PC-9 (cell line): ENCODE results near the gene PHF11. TPM values are rescaled to one million over a fixed set of nuclear protein-coding genes. Genes with fewer than 3 reads are reported as not detected.

Experiments
- BruUV-seq: library from RNA; stranded (reverse); fragments of 400-500 nt; replicated peaks from 2 replicates; lab custom pipeline; 2021; lab: Mats Ljungman, UMichigan
- CTCF ChIA-PET: fragments of 300-600 bp; sonication (Branson Sonifier 250); formaldehyde crosslinking; loops from one replicate; lab custom pipeline; 2022; ENCODE audit warnings: antibody characterized with exemption; lab: Charles Lee
- POLR2A ChIA-PET: fragments of 300-600 bp; sonication (Branson Sonifier 250); formaldehyde crosslinking; loops from one replicate; lab custom pipeline; 2022; ENCODE audit warnings: antibody characterized with exemption; ENCODE audit not compliant: unreplicated experiment; lab: Charles Lee
- DNase-seq, 2 experiments: peaks; one replicate each; pipeline versions ENCODE4 v3.0.0 to v3.0.0-alpha.2; 2015 to 2022; ENCODE audit warnings: mixed read lengths in 1 of 2
- H2AFZ ChIP-seq: fragments of 200-600 bp; sonication (generic); 2 replicates; pipeline ENCODE4 v1.8.1; 2017; ENCODE audit warnings: antibody characterized with exemption
- H3F3A ChIP-seq: fragments of 200-600 bp; sonication (generic); 2 replicates; pipeline ENCODE4 v1.8.1; 2017; ENCODE audit warnings: antibody characterized with exemption, mild to moderate bottlenecking, low read depth; ENCODE audit not compliant: insufficient read depth
- H3K27ac ChIP-seq: fragments of 200-600 bp; sonication (generic); 2 replicates; pipeline ENCODE4 v1.6.1; 2016; ENCODE audit warnings: mixed run types
- H3K27me3 ChIP-seq: fragments of 200-600 bp; sonication (generic); 2 replicates; pipeline ENCODE4 v1.6.1; 2016; ENCODE audit warnings: low read depth, mixed run types; ENCODE audit not compliant: insufficient read depth
- H3K36me3 ChIP-seq: fragments of 200-600 bp; sonication (generic); 2 replicates; pipeline ENCODE4 v1.6.1; 2016; ENCODE audit warnings: low read depth, mixed run types
- H3K4me1 ChIP-seq: fragments of 200-600 bp; sonication (generic); replicated peaks from 2 replicates; pipeline ENCODE4 v1.6.1; 2016; ENCODE audit warnings: mixed run types; ENCODE audit not compliant: insufficient read depth
- H3K4me2 ChIP-seq: fragments of 200-600 bp; sonication (generic); 2 replicates; pipeline ENCODE4 v1.6.1; 2017; ENCODE audit warnings: mixed run types
- H3K4me3 ChIP-seq: fragments of 200-600 bp; sonication (generic); 2 replicates; pipeline ENCODE4 v1.6.1; 2016; ENCODE audit warnings: mixed run types
- H3K79me2 ChIP-seq: fragments of 200-600 bp; sonication (generic); 2 replicates; pipeline ENCODE4 v1.6.1; 2017; ENCODE audit warnings: low read depth, mixed run types
- H3K9me2 ChIP-seq: fragments of 200-600 bp; sonication (generic); 2 replicates; pipeline ENCODE4 v1.8.1; 2017; ENCODE audit warnings: mild to moderate bottlenecking; ENCODE audit not compliant: insufficient read depth
- H3K9me3 ChIP-seq: fragments of 200-600 bp; sonication (generic); 2 replicates; pipeline ENCODE4 v1.8.1; 2016; ENCODE audit warnings: low read depth; ENCODE audit not compliant: insufficient read depth
- H4K20me1 ChIP-seq: fragments of 200-600 bp; sonication (generic); 2 replicates; pipeline ENCODE4 v1.8.1; 2017; ENCODE audit not compliant: insufficient read depth
- EZH2 ChIP-seq: fragments of 200-600 bp; sonication (generic); IDR thresholded peaks from 2 replicates; pipeline ENCODE4 v1.8.0; 2017; ENCODE audit warnings: antibody characterized with exemption, low read depth
- intact Hi-C: fragments of 100-400 bp; cut with micrococcal nuclease; formaldehyde crosslinking; loops from one replicate; pipeline ENCODE4 v1.10.0; 2022; ENCODE audit not compliant: unreplicated experiment
- total RNA-seq: library from RNA; stranded (reverse); gene quantifications from 2 replicates; pipeline ENCODE4 v1.2.3, GENCODE V29; 2021
- TF ChIP-seq, protein P1 (sequence below): fragments of 200-600 bp; sonication (generic); conservative IDR thresholded peaks from 2 replicates; pipeline ENCODE4 v1.6.1; 2017; ENCODE audit warnings: mixed run types, antibody characterized with exemption, mild to moderate bottlenecking, moderate library complexity

Gene PHF11
- total RNA-seq, 1 experiment from 2014 or later, result 25.2 TPM

DNA sequence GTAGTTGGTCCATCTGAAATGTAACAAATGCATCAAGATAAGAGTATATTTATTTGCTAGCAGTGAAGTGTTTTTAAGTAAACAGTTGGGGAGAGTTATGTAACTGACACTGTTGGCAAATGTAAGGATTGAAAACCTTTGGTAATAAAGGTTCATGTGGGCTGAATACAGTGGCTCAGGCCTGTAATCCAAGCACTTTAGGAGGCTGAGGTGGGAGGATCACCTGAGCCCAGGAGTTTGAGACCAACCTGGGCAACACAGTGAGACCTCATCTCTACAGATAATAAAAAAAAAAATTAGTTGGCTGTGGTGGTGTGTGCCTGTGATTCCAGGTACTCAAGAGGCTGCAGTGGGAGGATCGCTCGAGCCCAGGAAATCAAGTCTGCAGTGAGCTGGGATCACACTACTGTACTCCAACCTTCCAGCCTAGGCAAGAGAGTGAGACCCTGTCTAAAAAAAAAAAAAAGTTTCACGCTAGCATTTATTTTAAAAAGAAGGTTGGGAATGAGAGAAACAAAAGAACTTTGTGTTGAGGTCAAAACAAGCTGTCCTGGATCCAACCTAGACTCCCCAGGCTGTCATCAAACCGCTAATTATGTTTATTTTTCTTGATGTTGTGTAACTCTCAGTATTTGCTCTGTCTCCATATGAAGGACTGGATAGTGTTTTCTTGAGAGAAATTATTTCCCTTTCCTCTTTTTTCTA lies 31.0 kb upstream of the PHF11 start:
- no peak overlapping the region for H3K4me2 ChIP-seq
- ChIA-PET CTCF (no interaction called here), POLR2A (no interaction called here)
- no TSS peak for BruUV-seq
- H4K20me1 ChIP-seq, result peaks cover 2% of the 10 kb centered on the region; the same call in 1 of the 2 replicates
- no peaks in the 10 kb centered on the region for H3K9me2 ChIP-seq
- H3F3A ChIP-seq, result no peaks in the 10 kb centered on the region
- H3K4me3 ChIP-seq, result no peak overlapping the region
- TF ChIP-seq, protein P1, sequence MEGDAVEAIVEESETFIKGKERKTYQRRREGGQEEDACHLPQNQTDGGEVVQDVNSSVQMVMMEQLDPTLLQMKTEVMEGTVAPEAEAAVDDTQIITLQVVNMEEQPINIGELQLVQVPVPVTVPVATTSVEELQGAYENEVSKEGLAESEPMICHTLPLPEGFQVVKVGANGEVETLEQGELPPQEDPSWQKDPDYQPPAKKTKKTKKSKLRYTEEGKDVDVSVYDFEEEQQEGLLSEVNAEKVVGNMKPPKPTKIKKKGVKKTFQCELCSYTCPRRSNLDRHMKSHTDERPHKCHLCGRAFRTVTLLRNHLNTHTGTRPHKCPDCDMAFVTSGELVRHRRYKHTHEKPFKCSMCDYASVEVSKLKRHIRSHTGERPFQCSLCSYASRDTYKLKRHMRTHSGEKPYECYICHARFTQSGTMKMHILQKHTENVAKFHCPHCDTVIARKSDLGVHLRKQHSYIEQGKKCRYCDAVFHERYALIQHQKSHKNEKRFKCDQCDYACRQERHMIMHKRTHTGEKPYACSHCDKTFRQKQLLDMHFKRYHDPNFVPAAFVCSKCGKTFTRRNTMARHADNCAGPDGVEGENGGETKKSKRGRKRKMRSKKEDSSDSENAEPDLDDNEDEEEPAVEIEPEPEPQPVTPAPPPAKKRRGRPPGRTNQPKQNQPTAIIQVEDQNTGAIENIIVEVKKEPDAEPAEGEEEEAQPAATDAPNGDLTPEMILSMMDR, result no peak
- no peak for TF ChIP-seq EZH2
- H3K79me2 ChIP-seq, result no peaks in the 10 kb centered on the region
- H3K4me1 ChIP-seq, result no peaks in the 10 kb centered on the region
- peaks cover 9% of the 10 kb centered on the region for H3K9me3 ChIP-seq
- intact Hi-C loops, result no loop called here
- no peaks in the 10 kb centered on the region for H3K27me3 ChIP-seq
- H3K27ac ChIP-seq, result no peak overlapping the region
- no peak overlapping the region for H2AFZ ChIP-seq
- no peak for DNase-seq
- 0 out of 2 replicates have a peak, but pooled peaks cover 10% of the 10 kb centered on the region for H3K36me3 ChIP-seq

DNA sequence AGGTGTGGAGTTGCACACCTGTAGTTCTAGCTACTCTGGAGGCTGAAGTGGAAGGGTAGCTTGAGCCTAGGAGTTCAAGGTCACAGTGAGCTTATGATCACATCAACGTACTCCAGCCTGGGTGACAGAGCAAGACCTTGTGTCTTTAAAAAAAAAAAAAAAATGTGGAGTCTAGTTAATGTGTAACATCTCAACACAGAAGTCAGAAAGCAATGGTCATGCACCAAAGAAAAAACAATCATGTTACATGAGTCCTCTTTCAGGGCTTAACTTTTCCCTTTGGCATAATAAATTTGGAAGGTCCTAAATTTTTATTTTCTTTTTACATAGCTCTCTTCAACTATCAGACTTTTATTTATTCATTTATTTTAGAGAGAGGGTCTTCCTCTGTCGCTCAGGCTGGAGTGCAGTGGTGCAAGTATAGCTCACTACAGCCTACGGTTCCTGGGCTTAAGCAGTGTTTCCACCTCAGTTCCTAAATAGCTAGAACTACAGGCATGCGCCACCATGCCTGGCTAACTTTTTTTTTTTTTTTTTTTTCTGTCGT lies 29.4 kb upstream of the PHF11 start:
- H3K36me3 ChIP-seq, result 0 out of 2 replicates have a peak, but pooled peaks cover 10% of the 10 kb centered on the region
- no peak for DNase-seq
- H3K9me2 ChIP-seq, result no peaks in the 10 kb centered on the region
- H3K9me3 ChIP-seq, result peaks cover 9% of the 10 kb centered on the region
- H3K4me3 ChIP-seq, result no peak overlapping the region
- POLR2A ChIA-PET, result no interaction called here
- H4K20me1 ChIP-seq, result peaks cover 4% of the 10 kb centered on the region; the same call in 1 of the 2 replicates
- H3F3A ChIP-seq, result no peaks in the 10 kb centered on the region
- no TSS peak for BruUV-seq
- CTCF ChIA-PET, result interaction anchor here (0.6 kb wide), 1 partner anchor 530 kb away, joined by 5 read pairs; no protein-coding TSS in a partner anchor
- TF ChIP-seq, protein P1, result no peak
- no peak for TF ChIP-seq EZH2
- H3K79me2 ChIP-seq, result no peaks in the 10 kb centered on the region
- H3K4me1 ChIP-seq, result no peaks in the 10 kb centered on the region
- H2AFZ ChIP-seq, result no peak overlapping the region
- H3K4me2 ChIP-seq, result no peak overlapping the region
- intact Hi-C loops, result no loop called here
- no peaks in the 10 kb centered on the region for H3K27me3 ChIP-seq
- no peak overlapping the region for H3K27ac ChIP-seq

DNA sequence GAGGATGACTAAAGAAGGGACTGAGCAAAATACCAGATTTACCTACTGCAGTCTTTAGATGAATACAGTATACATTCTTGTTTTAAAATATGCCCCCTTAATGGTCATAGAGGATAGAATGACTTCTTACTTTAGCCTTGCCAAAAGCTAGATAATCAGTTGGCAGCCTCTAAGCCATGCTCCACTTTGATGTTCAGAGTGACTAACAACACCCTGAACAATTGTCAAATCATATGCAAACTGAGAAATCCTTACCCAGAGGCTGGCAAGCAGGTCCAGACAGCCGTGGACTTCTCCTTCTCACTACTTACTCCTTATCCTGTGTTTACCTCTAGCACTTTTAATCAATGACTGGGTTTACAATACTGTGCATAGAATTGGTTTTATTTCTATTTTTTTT lies 23.6 kb upstream of the PHF11 start:
- no peaks in the 10 kb centered on the region for H3K9me2 ChIP-seq
- no peaks in the 10 kb centered on the region for H3K36me3 ChIP-seq
- H3K4me1 ChIP-seq, result no peaks in the 10 kb centered on the region
- no peak overlapping the region for H3K4me3 ChIP-seq
- no peak for TF ChIP-seq EZH2
- no peak overlapping the region for H3K27ac ChIP-seq
- no peaks in the 10 kb centered on the region for H3K27me3 ChIP-seq
- intact Hi-C loops, result no loop called here
- no peaks in the 10 kb centered on the region for H3F3A ChIP-seq
- no TSS peak for BruUV-seq
- peaks cover 4% of the 10 kb centered on the region; the same call in 1 of the 2 replicates for H4K20me1 ChIP-seq
- H3K4me2 ChIP-seq, result no peak overlapping the region
- POLR2A ChIA-PET, result no interaction called here
- CTCF ChIA-PET, result no interaction called here
- H3K9me3 ChIP-seq, result no peaks in the 10 kb centered on the region
- DNase-seq, result no peak
- H3K79me2 ChIP-seq, result no peaks in the 10 kb centered on the region
- H2AFZ ChIP-seq, result no peak overlapping the region
